Omental fat pad (tissue), 4 donors: ENCODE data around the gene RCE1. TPM values are rescaled to one million over a fixed set of nuclear protein-coding genes. Genes with fewer than 3 reads are reported as not detected.

Experiments
- ATAC-seq: fragments of 150-250 bp; one replicate; pipeline ENCODE4 v1.9.1; 2016; ENCODE audit warnings: mild to moderate bottlenecking, moderate library complexity; ENCODE audit not compliant: low FRiP score
- DNase-seq: peaks from one replicate; pipeline ENCODE4 v3.0.0-alpha.2; 2019; ENCODE audit warnings: low spot score
- total RNA-seq, 4 donors: library from RNA; depleted of rRNA; stranded (reverse); fragments of >200 nt; gene quantifications; one replicate each; pipeline ENCODE4 v1.1.0, GENCODE V29; 2016
- TF ChIP-seq, protein P1 (sequence below), 3 donors: fragments of 450-650 bp; IDR thresholded peaks; one replicate each; pipeline ENCODE4 v1.5.1; 2016 to 2017; ENCODE audit warnings: antibody characterized with exemption in 3 of 3, mild to moderate bottlenecking in 3 of 3, moderate library complexity in 2 of 3

Gene RCE1
- total RNA-seq, 4 donors from 2014 or later: 12.8 to 20.4 (median 14.5) TPM

DNA sequence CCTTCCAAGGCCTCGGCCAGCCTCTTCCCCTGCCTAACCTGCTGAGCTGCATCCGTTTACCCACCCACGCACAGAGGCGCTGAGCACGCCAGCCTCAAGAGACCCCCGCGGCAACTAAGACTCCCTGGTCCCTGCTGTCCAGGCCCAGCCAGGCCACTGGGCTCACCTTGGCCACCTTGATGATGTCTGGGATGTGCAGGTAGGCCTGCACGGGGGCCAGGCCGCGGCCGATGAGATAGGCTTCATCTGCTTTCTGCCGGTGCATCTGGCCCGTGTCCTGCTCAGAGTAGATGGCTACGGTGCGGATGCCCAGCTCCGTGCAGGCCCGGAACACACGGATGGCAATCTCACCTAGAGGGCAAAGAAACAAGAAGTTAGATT, 28.3 kb downstream of the RCE1 start:
- DNase-seq: no peak
- TF ChIP-seq, protein P1, sequence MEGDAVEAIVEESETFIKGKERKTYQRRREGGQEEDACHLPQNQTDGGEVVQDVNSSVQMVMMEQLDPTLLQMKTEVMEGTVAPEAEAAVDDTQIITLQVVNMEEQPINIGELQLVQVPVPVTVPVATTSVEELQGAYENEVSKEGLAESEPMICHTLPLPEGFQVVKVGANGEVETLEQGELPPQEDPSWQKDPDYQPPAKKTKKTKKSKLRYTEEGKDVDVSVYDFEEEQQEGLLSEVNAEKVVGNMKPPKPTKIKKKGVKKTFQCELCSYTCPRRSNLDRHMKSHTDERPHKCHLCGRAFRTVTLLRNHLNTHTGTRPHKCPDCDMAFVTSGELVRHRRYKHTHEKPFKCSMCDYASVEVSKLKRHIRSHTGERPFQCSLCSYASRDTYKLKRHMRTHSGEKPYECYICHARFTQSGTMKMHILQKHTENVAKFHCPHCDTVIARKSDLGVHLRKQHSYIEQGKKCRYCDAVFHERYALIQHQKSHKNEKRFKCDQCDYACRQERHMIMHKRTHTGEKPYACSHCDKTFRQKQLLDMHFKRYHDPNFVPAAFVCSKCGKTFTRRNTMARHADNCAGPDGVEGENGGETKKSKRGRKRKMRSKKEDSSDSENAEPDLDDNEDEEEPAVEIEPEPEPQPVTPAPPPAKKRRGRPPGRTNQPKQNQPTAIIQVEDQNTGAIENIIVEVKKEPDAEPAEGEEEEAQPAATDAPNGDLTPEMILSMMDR (IDR thresholded peaks at IDR 0.05): no peak

GRCh38 chr11:66874232-66874631, 31.0 kb downstream of the RCE1 start:
- DNase-seq (no peak), ATAC-seq (no peak)
- TF ChIP-seq, protein P1 (IDR thresholded peaks at IDR 0.05): no peak

More for the DNA sequence above, 28.3 kb downstream of the RCE1 start:
- ATAC-seq: no peak

DNA sequence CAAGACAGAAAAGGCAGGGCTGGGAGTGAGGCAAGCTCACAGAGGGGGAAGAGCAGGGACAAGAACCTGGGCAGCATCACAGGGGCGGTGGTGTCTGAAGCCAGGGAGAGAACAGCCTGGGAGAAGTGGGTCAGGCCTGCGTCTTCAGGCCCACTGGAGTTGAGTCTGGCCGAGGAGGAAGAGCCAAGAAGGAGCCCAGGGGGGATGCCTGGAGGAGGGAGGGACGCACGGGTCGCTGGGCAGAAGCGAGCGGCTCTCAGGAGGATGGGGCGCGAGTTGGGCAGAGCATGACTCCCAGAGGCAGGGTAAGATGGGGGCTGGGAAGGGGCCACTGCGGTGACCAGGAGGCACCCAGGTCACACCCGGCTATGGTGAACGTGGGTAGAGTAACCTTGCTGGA, 32.1 kb downstream of the RCE1 start:
- TF ChIP-seq, protein P1 (IDR thresholded peaks at IDR 0.05): no peak
- no peak for ATAC-seq
- no peak for DNase-seq

GRCh38 chr11:66877588-66878385, 34.5 kb downstream of the RCE1 start:
- ATAC-seq: no peak
- DNase-seq: no peak
- TF ChIP-seq, protein P1 (IDR thresholded peaks at IDR 0.05): no peak

GRCh38 chr11:66878474-66878873, 35.2 kb downstream of the RCE1 start:
- no peak for ATAC-seq
- TF ChIP-seq, protein P1 (IDR thresholded peaks at IDR 0.05): no peak
- no peak for DNase-seq

DNA sequence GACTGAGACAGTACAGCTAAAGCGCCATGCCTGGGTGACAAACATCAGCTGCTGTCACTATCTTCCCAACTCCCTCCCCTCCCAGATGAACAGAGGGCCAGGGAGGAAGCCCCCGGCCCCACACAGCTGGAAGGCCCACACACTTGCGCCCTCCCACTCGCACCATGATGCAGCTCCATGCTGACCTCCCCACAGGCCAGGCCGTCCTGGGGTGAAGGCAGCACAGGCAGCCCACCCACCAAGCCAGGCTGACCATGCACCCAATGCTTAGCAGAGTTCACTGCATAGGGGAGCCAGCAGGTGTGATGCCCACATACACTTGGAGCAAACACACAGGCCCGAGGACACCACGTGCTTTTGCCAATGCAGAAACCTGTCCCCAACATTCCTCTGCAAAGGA, 35.8 kb downstream of the RCE1 start:
- no peak for DNase-seq
- no peak for ATAC-seq
- TF ChIP-seq, protein P1 (IDR thresholded peaks at IDR 0.05): no peak

GRCh38 chr11:66879583-66879982, 36.3 kb downstream of the RCE1 start:
- TF ChIP-seq, protein P1 (IDR thresholded peaks at IDR 0.05): no peak
- ATAC-seq: no peak

More at GRCh38 chr11:66879583-66879982, 36.3 kb downstream of the RCE1 start:
- DNase-seq: no peak
